Measurements from ENCODE around the gene DCDC2C. TPM values are rescaled to one million over a fixed set of nuclear protein-coding genes. Genes with fewer than 3 reads are reported as not detected.

Gene DCDC2C
- total RNA-seq, 1 donor from 2014 or later, result not detected

DNA sequence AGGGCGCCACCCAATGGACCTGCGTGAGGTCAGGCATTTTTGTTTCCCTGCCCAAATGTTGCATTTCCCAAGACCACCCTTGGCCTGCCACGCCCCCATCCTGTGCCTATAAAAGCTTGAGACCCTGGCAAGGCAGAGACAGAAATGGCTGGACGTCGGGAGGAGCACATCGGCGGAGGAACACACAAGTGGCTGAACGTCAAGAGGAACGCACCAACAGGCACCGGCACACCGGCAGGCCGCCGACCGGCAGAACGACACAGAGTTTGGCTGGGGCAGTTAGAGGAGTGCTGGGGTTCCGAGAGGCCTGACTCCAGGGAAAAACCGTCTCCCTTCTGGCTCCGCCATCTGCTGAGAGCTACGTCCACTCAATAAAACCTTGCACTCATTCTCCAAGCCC lies 35.9 kb downstream of the DCDC2C start:
- Mint-ChIP-seq H3K27ac (no peak overlapping the region), H3K9me3 (no peaks in the 10 kb centered on the region), H3K4me1 (no peaks in the 10 kb centered on the region), H3K27me3 (peaks cover 10% of the 10 kb centered on the region), H3K4me3 (no peak overlapping the region), H3K36me3 (ENCODE audit: low read depth) (no peaks in the 10 kb centered on the region)
- CTCF ChIA-PET, result no interaction called here
- intact Hi-C loops (cut with micrococcal nuclease), result no loop called here
- DNase-seq (no peak), ATAC-seq (ENCODE audit: low read depth) (no peak)
- POLR2A ChIA-PET, result no interaction called here
- no peak for TF ChIP-seq CTCF (IDR thresholded peaks at IDR 0.05)

DNA sequence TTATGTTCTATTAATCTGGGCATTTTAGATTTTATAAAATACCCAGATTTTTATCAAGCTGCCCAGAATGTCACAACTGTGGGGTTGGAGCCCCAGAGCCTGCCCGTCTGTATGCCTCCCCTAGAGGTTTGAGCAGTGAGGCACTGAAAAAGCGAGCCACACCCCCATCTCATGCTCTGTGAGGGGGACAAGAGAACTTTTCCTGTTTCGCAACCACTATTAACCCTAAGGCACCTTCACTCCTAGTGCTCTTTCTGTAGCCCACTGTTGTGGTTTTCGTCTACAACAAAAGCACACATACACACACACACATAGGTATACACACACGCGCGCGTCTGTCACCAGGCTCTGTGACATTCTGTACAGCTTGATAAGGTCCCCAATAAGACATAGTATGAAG lies 38.0 kb downstream of the DCDC2C start:
- no peak for ATAC-seq (ENCODE audit: low read depth)
- intact Hi-C loops (cut with micrococcal nuclease), result no loop called here

DNA sequence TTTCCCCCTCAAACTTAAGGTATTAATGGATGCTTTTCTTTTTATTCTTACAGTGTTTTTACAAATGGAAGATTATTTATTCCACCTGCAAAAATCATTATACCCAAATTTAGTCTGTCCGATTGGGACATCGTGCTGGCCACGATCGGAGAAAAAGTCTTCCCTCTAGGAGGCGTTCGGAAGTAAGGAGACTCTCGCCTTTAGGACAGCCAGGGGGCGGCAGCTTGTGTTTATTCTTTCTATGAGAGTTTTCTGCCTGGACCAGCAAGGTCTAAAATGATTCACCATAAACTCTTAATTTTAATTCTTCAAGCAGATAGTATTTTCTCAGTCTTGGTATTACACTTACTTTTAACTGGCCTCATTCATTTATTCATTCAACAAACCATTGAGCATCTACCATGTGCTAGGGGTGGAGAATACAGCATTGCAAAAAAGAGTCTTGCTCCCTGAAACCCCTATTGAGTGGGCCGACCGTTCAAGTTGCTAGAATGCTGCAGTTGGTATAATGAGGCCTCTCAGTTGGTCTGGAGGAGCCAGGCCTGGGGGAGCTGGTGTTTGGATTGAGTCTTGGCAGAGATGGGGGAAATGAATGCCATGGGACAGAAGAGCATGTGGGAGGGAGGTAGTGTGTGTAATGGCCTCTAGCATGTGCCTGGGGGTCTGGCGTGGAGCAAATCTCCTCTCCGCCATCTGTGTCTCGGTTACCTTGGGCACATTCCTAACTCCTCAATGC lies 38.7 kb downstream of the DCDC2C start:
- Mint-ChIP-seq H3K9me3 (no peaks in the 10 kb centered on the region), H3K27me3 (peaks cover 6% of the 10 kb centered on the region), H3K4me3 (no peak overlapping the region), H3K36me3 (ENCODE audit: low read depth) (no peaks in the 10 kb centered on the region), H3K4me1 (no peaks in the 10 kb centered on the region), H3K27ac (no peak overlapping the region)
- CTCF ChIA-PET, result no interaction called here
- intact Hi-C loops (cut with micrococcal nuclease), result no loop called here
- POLR2A ChIA-PET, result no interaction called here
- no peak for ATAC-seq (ENCODE audit: low read depth)
- no peak for DNase-seq
- TF ChIP-seq CTCF (IDR thresholded peaks at IDR 0.05), result no peak

More for the DNA sequence above, 38.0 kb downstream of the DCDC2C start:
- ChIA-PET POLR2A (no interaction called here), CTCF (interaction anchor here (1.3 kb wide), 1 partner anchor 14 kb away, joined by 3 read pairs; no protein-coding TSS in a partner anchor)
- no peaks in the 10 kb centered on the region for H3K4me1 Mint-ChIP-seq
- no peak overlapping the region for H3K4me3 Mint-ChIP-seq
- no peak for TF ChIP-seq CTCF (IDR thresholded peaks at IDR 0.05)
- H3K27me3 Mint-ChIP-seq, result peaks cover 6% of the 10 kb centered on the region
- DNase-seq, result no peak
- no peaks in the 10 kb centered on the region for H3K36me3 Mint-ChIP-seq (ENCODE audit: low read depth)
- no peaks in the 10 kb centered on the region for H3K9me3 Mint-ChIP-seq
- no peak overlapping the region for H3K27ac Mint-ChIP-seq

DNA sequence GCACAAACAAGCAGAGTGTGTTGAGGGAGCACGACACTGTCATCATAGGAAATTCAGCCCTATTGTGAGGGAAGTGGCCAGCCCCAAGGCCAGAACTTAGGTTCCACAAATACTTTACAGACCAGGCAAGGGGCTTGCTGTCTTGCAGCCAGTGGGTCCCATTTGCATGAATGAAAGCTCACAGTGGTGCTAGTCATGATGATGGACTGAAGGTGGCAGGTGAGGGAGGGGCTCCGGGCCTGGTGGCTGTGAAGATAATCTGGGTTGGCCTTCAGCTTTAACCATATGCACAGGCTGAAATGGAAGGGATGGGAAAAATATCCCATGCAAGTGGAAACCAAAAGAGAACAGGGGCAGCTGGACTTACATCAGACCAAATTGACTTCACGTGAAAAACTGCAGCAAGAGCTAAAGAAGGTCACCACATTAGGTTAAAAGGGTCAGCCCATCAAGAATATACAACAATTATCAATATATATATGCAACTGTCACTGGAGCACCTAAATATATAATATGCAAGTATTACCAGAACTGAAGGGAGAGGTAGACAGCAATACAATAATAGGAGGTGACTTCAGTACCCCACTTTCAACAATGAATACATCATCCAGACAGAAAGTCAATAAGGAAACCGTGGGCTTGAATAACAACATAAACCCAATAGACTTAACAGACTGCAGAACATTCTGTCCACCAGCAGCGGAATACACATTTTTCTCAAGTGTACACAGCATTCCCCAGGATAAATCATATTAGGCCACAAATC lies 39.6 kb downstream of the DCDC2C start:
- CTCF ChIA-PET, result no interaction called here
- no peaks in the 10 kb centered on the region for H3K36me3 Mint-ChIP-seq (ENCODE audit: low read depth)
- no peaks in the 10 kb centered on the region for H3K4me1 Mint-ChIP-seq
- no peak for TF ChIP-seq CTCF (IDR thresholded peaks at IDR 0.05)
- no peak for DNase-seq
- H3K4me3 Mint-ChIP-seq, result no peak overlapping the region
- peaks cover 6% of the 10 kb centered on the region for H3K27me3 Mint-ChIP-seq
- intact Hi-C loops (cut with micrococcal nuclease), result no loop called here
- no peak overlapping the region for H3K27ac Mint-ChIP-seq
- POLR2A ChIA-PET, result no interaction called here
- no peak for ATAC-seq (ENCODE audit: low read depth)
- H3K9me3 Mint-ChIP-seq, result no peaks in the 10 kb centered on the region

- no peak for TF ChIP-seq CTCF (IDR thresholded peaks at IDR 0.05)
- no peaks in the 10 kb centered on the region for H3K4me1 Mint-ChIP-seq
- DNase-seq (no peak), ATAC-seq (ENCODE audit: low read depth) (no peak)
- no peak overlapping the region for H3K4me3 Mint-ChIP-seq
- intact Hi-C loops (cut with micrococcal nuclease), result no loop called here
- ChIA-PET POLR2A (no interaction called here), CTCF (no interaction called here)
- H3K27ac Mint-ChIP-seq, result no peak overlapping the region
- no peaks in the 10 kb centered on the region for H3K36me3 Mint-ChIP-seq (ENCODE audit: low read depth)
- H3K9me3 Mint-ChIP-seq, result no peaks in the 10 kb centered on the region
- peaks cover 6% of the 10 kb centered on the region for H3K27me3 Mint-ChIP-seq
These were observed 40.7 kb downstream of the DCDC2C start for GRCh38 chr2:3743951-3744555.

Data from activated B cell treated with CpG ODN at 0.5 μM for 24 hours (primary cell).